Activated CD4-positive, alpha-beta T cell treated with anti-CD3 and anti-CD28 coated beads, Interleukin-2, Interleukin-6, amounts not matched to agents 100 ng/mL and 50 ng/mL, durations not matched to agents 16 hours and 8 hours (primary cell): Measurements from ENCODE around the gene UGT8.

Source experiments
- DNase-seq: peaks from one replicate; pipeline ENCODE4 v3.0.0-alpha.2; 2020

UGT8 gene

DNA sequence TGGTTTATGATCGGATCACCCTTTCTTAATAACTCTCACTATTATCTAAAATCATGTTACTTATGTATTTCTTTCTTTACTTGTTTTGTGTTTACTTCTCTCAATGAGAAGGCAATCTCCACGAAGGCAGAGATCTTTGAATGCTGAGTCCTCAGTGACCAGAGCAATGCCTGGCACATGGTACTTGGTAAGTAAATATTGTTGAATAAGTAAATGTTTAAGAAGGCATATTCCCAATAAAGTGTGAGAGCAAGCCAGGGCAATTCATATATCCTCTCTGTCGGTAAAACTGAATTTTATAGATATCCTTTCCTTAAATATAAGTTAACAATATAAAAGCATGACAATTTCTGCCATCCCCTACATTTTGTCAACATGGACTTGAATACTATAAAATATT lies 94.4 kb downstream of the UGT8 start:
- DNase-seq, result no peak

- peak; percentile 39 for DNase-seq
These were observed 96.2 kb downstream of the UGT8 start for GRCh38 chr4:114694770-114695169.

DNA sequence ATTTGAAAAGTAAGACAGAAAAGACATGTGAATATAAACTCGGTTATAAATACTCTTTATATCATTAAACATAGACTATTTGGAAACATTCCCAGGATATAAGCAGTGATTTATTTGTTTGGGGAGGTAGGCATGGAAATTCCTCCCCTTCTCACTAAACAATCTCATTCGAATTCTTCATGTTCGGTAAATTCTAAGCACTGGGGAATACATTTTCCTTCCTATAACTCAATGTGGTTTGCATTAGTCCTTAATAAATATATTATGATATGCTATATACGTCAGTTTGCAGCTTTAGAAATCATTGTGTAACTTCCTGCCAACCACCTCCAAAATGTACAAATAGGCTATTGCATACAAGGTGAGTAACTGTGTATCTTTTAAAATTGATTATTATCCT lies 99.6 kb downstream of the UGT8 start:
- DNase-seq, result no peak

DNA sequence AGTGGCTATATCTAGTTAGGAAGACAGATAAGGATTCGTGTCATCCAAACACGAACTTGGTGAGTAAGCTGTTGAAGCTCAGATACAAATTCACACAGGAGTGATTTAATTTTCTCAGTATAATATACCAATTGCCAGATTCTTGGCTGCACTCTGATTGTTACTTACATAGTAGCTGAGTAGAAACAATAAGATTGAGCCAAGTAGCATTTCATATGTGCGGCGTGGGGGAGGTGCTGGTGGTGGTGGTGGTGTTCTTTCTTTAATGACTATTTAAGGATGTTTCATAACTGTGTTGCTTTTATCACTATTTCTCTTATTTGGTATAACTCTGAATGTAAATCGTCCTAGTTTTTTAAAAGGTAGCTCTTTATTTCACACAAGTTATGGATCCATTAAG lies 102.9 kb downstream of the UGT8 start:
- no peak for DNase-seq

DNA sequence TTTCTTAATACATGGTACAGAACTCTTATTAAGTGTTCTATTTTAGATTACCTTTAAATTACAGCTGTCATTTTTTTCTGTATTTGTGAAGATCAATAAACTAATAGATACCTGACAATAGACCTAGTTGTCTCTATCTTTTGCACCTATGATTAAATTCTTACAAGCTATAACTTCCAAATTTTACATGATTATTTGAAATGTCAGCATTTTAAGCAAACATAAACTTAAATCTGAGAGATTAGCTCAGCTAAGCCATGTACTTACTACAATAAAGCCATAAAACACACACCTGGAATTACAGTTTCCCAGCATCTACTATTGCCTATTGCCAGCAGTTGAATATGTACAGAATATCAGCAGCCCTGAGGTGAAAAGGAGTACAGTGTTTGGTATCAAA lies 118.8 kb downstream of the UGT8 start:
- DNase-seq, result no peak

DNA sequence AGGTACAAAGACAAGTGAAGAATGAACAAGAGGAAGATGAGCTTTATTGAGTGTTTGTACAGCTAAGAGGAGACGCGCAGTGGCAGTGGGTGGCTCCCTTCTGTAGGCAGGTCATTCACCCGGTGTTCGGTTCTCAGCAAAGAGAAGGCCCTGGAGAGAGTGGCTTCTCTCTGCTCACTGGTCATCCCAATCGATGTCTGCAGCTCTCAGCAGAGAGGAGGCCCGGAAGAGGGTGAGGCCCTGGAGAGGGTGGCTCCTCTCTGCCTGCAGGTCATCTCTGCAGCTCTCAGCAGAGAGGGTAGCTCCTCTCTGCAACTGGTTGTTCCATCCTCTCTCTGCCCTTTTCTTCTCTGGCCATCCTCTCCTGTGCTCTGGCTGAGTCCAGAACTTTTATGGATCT lies 126.5 kb downstream of the UGT8 start:
- no peak for DNase-seq

DNA sequence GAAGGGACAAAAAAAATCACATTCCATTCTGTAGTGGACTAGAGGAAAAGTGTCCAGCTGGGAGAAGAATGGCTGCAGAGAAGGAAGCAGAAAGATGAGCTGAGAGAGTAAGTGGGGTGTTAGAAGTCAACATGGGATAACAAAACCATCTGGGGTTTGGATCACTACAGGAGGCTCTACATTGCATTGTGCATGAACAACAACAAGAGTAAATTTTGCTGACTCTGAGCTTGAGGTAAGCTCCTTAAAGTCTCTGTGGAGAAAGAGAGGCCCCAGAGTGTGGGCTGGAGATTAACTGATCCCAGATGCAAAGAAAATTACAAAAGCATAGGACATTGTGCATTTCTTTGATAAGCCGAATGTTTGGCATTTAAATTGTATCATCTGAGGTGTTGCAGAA lies 128.9 kb downstream of the UGT8 start:
- no peak for DNase-seq
